Posterior cingulate gyrus (tissue), 11 donors: ENCODE results near the gene MUC6.
A peak's percentile ranks its signal among the peaks of the same experiment; 100 is the strongest.

ENCODE experiments used
- DNase-seq, 10 donors: peaks; one replicate each; pipeline versions ENCODE4 v3.0.0 to v3.0.0-alpha.2; 2020 to 2021; ENCODE audit warnings: mixed read lengths in 3 of 10
- intact Hi-C: fragments of 100-400 bp; cut with DNase I; formaldehyde crosslinking; loops from one replicate; pipeline ENCODE4 v1.15.1; 2023

The MUC6 gene

DNA sequence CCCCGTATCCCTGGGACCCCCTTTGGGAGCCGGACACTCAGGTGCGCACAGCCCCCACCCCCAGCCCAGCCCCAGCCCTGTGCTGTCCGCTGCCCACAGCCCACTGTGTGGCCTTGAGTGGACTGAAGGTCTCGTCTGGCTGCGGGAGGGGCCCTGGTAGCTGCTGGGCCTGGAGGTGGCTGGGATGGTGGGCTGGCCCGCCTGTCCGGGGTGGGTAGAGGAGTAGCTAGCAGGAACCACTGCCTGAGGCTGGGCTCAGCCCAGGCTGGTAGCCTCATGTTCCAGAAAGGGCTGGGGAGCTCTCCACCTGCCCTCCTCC lies 4.6 kb upstream of the MUC6 start:
- peak in 3 of 10 donors; percentile 46 to 59 (median 57) for DNase-seq
- intact Hi-C loops: no loop called here

- DNase-seq: peak in 2 of 10 donors; percentile 51 to 56
- intact Hi-C loops: no loop called here
Measured at GRCh38 chr11:1040428-1041148, 4.1 kb upstream of the MUC6 start.

DNA sequence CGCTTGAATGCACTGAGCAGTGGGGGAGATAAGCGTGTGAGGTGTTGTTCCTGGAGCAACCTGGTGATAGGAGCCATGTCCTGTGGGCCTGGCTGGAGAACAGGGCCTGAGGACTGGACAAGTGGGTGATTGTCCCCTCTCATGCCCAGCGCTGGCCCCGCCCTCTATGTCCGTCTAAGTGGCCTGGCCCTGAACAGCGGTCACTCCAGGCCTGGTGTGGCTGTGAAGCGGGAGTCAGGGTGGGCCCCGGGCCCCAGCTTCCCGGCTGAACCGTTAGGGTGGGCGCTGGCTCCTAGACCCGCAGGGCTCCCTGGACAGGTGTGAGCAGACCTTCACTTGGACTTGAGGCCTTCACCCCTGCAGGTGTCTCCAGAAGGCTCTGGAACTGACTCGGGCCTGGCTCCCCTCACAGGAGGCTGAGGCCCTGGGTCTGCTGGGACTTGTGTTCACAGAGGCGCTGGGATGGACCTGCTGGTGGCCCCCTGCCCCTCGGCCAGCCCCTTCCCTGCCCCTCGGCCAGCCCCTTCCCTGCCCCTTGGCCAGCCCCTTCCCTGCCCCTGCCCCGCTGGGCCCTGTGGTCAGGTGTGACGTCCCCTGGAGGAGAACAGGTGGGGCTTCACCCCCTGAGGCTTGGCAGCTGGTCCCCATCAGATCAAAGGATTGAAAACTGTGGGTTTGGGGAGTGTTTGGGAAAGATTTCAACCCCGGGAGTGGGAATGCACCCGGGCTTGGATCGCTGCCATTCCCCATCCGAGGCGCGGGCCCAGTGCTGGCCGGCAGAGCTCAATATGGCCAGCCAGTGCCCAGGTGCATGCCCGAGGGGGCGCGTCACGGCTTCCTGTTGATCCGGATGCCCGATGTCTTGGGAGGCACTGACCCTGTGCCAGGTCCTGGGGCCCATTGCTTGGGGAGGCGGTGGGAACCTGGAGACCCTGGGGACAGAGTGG lies 3.2 kb upstream of the MUC6 start:
- intact Hi-C loops: no loop called here
- DNase-seq: peak in 1 of 10 donors; percentile 64

DNA sequence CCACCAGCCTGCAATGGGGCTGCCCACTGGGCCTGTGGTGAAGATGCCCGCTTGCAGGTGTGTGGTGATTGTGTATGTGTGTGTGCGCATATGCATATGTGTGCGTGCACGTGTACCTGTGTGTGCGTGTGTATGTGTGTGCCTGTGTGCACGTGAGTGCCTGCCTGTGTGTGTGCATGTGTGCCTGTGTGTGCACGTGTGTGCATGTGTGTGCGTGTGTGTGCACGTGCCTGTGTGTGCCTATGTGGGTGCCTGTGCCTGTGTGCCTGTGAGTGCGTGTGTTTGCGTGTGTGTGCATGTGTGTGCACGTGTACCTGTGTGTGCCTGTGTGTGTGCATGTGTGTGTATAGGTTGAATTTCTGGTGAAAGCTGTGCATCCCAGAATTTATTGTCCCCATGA lies 2.4 kb upstream of the MUC6 start:
- intact Hi-C loops: no loop called here
- DNase-seq: no peak

DNA sequence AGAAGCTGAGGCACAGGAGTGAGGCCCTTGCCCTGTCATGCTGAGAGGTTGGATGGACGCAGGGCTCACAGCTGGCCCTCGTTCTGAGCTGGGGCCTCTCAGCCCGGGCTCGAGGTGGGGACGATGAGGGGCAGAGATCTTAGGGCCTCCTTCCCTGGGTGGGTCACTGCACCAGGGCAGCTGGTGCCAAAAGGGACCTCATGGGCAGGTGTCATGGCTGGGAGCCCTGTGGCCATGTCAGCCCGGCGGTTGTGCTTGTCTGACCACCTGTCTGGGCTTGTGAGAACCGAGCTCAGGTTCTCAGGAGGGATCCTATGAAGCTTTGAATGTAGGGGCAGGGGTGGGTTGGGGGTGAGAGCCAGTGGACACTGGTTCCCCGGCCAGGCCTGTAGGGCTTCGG lies 1.8 kb upstream of the MUC6 start:
- intact Hi-C loops: no loop called here
- DNase-seq: no peak

- intact Hi-C loops: no loop called here
- no peak for DNase-seq
Measured at GRCh38 chr11:1037506-1038055, 1.1 kb upstream of the MUC6 start.

- intact Hi-C loops: no loop called here
Measured at GRCh38 chr11:1036931-1037330, 413 bp upstream of the MUC6 start.

DNA sequence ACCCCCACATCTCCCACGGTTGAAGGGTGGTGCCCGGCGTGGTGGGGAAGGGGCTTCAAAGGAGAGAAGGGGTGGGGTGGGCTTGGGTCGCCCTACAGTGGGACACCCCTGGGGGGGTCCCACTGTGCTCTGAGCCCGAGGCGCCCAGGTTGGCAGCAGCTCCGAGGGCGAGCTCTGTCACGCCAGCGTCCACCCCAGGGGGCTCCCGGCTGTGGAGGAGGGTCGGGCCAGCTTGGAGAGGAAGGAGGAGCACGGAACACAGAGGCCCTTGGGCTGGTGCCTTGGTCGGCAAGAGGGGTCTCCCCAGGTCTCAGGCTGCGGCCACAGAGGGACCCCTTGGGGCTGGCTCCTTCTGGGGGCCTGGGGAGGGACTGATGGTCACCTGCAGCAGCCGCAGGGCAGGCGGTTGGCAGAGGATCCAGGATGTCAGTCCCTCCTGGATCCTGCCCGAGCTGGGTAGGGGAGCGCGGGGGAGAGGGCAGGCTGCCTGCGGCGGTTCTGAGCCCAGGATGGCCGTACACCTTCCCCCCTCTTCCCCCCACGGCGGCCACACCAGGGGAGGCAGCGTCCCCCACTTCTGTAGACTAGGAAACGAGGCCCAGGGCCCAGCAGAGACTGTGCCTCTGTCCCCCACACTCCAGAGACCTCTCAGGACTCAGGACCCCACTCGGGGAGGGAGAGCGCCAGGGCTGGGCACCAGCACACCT lies 788 bp downstream of the MUC6 start:
- intact Hi-C loops: no loop called here
- no peak for DNase-seq

More at GRCh38 chr11:1036931-1037330, 413 bp upstream of the MUC6 start:
- no peak for DNase-seq

- intact Hi-C loops: no loop called here
- no peak for DNase-seq
Measured at GRCh38 chr11:1034456-1035295, 1.8 kb downstream of the MUC6 start.

- intact Hi-C loops: no loop called here
- DNase-seq: no peak
Measured at GRCh38 chr11:1034001-1034400, 2.5 kb downstream of the MUC6 start.

GRCh38 chr11:1033016-1033798 lies 3.3 kb downstream of the MUC6 start:
- DNase-seq: no peak
- intact Hi-C loops: no loop called here

DNA sequence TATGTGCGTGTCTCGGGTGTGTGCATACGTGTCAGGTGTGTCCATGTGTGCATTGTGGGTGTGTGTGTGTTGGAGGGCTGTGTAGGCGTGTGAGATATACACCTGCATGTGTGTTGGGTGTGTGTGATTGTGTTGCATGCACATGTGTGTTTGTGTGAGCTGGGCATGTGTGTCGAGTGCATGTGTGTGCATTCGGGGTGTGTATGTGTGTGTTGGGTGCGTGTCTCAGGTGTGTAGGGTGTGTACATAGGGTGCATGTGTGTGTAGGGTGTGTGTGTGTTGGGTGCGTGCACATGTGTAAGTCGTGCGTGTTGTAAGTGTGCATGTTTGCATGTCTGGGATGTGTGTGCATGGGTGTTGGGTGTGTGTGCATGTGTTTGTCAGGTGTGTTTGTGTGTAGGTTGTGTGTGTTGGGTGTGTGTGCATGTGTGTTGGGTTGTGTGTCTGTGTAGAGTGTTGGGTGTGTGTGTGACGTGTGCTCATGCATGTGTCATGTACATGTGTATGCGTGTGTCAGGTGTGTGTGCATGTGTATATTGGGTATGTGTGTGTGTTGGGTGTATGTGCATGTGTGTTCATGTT lies 4.1 kb downstream of the MUC6 start:
- intact Hi-C loops: no loop called here
- no peak for DNase-seq

GRCh38 chr11:1031121-1031899 lies 5.2 kb downstream of the MUC6 start:
- no peak for DNase-seq
- intact Hi-C loops: no loop called here

DNA sequence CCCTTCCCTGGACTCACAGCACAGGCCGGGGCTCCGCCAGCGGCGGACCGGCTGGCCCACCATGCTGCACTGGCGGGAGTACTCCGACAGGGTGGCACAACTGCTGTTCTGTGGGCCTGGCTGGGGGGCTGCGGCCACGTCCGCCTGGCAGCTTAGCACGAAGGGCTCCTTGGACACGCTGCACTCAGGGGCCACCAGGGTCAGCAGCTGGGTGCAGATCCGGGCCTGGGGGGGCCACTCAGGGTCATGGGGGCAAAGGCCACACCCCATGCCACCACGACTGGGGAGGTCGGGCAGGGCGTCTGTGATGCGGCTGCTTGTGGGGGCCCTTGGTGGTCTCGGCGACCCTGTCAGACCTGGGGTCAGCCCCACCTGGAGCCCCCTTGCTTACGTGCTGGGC lies 6.0 kb downstream of the MUC6 start:
- intact Hi-C loops: no loop called here
- no peak for DNase-seq

GRCh38 chr11:1030086-1030485 lies 6.4 kb downstream of the MUC6 start:
- no peak for DNase-seq
- intact Hi-C loops: no loop called here

DNA sequence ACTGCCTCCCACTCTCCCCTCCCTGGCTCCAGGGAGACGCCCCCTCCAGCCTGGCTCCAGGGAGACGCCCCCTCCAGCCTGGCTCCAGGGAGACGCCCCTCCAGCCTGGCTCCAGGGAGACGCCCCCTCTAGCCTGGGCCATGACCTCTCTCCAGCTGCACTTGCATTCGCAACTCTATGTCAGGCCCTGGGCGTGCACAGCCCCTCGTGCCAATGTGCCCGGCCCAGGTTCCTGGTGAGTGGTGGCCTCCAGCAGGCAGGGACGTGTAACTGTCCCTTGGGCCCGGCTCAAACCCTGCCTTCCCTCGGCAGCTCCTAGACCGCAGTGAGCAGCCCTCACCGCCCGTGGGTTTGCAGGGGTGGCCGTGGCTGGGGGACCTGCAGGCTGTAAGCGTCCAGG lies 6.9 kb downstream of the MUC6 start:
- intact Hi-C loops: no loop called here
- DNase-seq: no peak

DNA sequence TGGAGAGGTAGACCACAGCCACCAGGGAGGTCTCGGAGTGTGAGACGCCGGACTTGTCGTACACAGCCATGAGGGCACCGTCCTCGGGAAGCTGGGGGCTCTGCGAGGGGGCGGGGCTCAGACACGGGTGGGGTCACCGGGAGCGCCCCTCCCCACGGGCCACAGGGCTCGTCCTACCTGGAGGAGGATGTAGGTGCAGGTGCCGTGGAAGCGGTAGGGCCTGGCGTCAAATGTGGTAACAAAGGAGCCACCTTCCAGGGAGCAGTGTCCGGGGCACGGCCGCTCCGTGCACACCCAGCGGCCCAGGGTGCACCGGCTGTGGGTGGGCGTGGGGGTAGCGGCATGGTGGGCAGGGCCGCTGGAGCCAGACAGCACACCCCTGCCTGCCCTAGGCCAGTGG lies 7.5 kb downstream of the MUC6 start:
- intact Hi-C loops: no loop called here

DNA sequence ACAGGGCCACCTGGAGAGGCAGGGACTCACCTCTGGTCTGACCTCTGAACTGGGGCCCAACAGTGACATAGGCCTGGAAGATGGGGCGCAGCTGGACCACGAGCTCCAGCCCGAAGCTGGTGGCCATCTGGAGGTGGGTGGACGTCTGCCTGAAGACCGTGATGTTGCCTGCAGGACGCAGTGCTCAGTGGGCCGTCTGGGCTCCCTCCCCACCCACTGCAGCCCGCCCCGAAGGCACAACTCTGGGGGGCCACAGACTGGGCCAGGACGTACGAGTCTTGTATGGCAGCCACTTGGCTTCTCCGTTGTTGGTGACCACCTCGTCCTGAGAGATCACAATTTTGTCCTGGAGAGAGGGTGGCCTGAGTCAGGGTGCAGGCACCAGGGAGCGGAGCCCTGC lies 7.9 kb downstream of the MUC6 start:
- DNase-seq: no peak
- intact Hi-C loops: no loop called here

More for the DNA sequence above, 7.5 kb downstream of the MUC6 start:
- DNase-seq: no peak

GRCh38 chr11:1028291-1028540 lies 8.3 kb downstream of the MUC6 start:
- intact Hi-C loops: no loop called here
- DNase-seq: no peak
